Stimulated activated CD4-positive, alpha-beta T cell treated with anti-CD3 and anti-CD28 coated beads, Interleukin-12 subunit alpha, Interleukin-12 subunit beta, amount 100 ng/mL, for 24 hours (primary cell): ENCODE results near the gene OR2T27.
"Not testable (repeated sequence)": the region's sequence is repeated elsewhere in the genome, so short reads cannot be mapped to it uniquely, and the experiment has no call there.

Experiments
- DNase-seq, 2 experiments: peaks; one replicate each; pipeline ENCODE4 v3.0.0-alpha.2; 2020; ENCODE audit warnings: low read depth in 2 of 2

The OR2T27 gene, protein sequence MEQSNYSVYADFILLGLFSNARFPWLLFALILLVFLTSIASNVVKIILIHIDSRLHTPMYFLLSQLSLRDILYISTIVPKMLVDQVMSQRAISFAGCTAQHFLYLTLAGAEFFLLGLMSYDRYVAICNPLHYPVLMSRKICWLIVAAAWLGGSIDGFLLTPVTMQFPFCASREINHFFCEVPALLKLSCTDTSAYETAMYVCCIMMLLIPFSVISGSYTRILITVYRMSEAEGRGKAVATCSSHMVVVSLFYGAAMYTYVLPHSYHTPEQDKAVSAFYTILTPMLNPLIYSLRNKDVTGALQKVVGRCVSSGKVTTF

DNA sequence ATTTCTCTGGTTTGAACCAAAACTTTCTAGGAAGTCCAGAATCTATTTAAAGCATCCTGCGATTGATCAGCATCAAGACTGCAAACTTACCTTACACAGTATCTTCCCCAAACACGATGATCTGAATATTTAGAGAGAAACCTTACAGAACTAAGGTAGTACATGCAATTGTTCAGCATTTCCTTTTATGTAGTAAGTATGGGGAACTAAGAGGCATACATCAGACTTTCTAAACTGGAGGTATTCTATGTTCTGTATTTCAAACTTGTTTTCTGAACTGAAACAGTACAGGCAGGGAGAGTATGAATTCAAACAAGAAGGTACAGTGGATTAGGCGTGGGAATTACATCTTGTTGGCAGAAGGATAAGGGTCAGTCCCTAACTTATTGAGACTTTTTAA lies at the start of gene OR2T27:
OR2T27 (minus strand) TSS at position 175 of the 400 bp plus-strand sequence. CDS start 4,644 bp downstream, outside the sequence.
- DNase-seq = not testable (repeated sequence)

DNA sequence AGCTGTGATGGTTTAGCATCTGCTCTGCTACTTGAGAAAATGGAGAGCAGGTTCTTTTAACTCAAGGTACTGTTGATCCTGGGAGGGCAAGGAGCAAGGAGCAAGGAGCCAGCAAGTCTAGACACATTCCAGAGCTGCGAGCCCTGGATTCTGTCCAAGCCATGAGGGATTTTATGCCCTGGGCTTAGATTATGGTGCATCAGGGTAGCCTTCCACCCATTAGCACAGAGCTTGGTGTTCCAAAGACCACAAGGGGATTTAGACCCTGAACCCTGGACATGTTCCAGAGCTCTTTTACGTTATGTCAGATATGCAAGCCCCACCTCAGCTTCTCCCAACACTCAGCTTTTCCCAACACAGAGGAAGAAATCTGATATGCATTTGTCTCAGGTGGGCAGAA lies 49.3 kb upstream of the OR2T27 start:
- no peak for DNase-seq

- DNase-seq = no peak
These were observed 48.3 kb upstream of the OR2T27 start for GRCh38 chr1:248703674-248704073.

GRCh38 chr1:248702714-248703113 lies 47.4 kb upstream of the OR2T27 start, which contains the start of gene OR14I1:
TSS of gene OR14I1 (minus strand) at chr1:248702766.
- DNase-seq = no peak

GRCh38 chr1:248699099-248699498 lies 43.8 kb upstream of the OR2T27 start:
- no peak for DNase-seq

DNA sequence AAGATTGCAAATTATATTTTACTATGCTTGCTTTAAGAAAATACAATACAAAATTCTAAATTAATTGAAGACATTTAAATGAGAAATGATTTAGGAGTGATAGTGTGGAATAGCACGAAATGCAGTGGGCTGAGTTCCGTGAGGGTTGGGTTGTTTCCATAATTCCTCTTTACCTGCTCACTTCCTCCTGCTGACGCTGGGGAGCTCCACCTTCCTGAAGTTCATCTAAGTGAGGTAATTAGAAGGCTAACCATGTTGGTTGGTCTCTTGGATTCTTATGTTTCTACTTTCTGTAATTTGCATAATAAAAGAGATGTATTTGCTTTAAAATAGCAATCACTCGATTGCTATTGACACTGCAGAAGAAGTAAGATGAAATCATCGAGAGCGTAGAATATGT lies 42.6 kb upstream of the OR2T27 start:
- no peak for DNase-seq

DNA sequence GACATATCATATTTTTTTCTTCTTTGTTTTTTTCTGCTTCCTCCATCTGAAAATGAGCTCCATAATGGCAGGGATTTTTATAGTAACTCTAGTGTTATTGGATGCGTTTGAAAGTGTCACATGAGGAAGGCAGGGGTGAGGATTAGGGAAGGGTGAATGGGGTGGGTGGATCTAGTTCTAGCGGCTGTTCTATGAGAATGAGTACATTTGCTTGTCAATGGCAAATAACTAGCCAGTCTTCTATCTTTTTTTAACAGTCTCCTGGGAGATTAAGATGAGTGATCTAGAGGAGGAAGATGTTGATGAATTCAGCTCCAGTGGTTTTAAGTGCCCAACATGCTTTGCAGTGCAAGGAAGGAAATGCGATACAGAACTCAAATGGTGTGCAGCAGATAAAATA lies 41.4 kb upstream of the OR2T27 start:
- no peak for DNase-seq

GRCh38 chr1:248696261-248696660 lies 40.9 kb upstream of the OR2T27 start:
- no peak for DNase-seq

- DNase-seq = no peak
These were observed 40.3 kb upstream of the OR2T27 start for GRCh38 chr1:248695451-248696132.

GRCh38 chr1:248691567-248692155 lies 36.3 kb upstream of the OR2T27 start:
- no peak for DNase-seq

DNA sequence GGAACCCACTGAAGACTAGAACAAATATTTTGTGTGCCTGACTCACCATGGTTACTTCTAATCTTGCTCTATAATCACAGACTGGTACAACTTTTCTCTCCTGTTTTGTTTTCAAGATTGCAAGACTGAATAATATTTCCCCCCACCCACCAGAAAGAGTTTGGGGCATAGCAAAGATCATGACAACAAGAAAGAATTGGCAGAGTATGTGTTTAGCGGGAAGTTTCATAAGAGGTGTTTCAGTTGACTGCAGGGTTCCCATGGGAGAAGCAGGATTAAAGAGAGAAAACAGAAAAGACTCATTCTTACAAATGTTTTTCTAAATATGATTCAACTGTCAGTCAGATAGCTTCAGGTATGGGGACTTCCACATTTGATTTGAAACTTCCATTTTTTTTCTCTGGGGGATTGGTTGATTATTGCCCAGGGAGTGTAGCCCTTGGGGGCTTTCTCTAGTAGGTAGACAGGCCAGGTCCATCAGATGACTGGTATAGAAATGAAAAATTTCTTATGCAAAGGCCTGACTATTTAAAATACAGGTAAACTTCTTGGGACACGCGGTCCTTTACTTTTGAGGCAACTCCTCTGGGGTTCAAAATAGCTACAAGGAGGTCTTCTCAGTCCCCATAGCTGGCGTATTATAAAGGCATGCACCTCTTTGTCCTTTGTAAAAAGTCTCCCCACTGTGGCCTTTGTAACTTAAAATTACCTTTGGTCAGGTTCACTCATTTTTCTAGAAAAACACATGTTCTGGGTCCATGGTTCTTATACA lies 33.4 kb upstream of the OR2T27 start:
- DNase-seq = no peak

- DNase-seq = no peak
These were observed 31.5 kb upstream of the OR2T27 start for GRCh38 chr1:248686815-248687214.

GRCh38 chr1:248681651-248682050 lies 26.3 kb upstream of the OR2T27 start:
- DNase-seq = no peak

DNA sequence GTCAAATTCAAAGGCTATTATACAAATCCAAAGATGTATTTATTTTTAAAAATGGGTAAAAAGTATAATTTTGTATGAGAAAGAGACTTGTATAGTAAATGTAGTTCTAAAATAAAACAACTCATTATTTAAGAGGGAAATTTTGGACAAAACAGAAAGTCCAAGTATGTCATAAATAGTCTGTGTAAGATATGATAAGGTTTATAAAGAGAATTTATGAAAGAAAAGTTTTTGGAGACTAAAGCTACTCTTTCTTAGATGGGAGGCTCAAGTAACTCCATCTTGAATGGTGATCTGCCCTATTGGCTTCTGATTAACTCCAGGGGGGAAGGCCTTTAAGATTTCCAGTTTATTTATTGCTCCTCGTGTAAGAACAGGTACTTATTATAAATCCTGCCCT lies 14.7 kb upstream of the OR2T27 start:
- DNase-seq = no peak

DNA sequence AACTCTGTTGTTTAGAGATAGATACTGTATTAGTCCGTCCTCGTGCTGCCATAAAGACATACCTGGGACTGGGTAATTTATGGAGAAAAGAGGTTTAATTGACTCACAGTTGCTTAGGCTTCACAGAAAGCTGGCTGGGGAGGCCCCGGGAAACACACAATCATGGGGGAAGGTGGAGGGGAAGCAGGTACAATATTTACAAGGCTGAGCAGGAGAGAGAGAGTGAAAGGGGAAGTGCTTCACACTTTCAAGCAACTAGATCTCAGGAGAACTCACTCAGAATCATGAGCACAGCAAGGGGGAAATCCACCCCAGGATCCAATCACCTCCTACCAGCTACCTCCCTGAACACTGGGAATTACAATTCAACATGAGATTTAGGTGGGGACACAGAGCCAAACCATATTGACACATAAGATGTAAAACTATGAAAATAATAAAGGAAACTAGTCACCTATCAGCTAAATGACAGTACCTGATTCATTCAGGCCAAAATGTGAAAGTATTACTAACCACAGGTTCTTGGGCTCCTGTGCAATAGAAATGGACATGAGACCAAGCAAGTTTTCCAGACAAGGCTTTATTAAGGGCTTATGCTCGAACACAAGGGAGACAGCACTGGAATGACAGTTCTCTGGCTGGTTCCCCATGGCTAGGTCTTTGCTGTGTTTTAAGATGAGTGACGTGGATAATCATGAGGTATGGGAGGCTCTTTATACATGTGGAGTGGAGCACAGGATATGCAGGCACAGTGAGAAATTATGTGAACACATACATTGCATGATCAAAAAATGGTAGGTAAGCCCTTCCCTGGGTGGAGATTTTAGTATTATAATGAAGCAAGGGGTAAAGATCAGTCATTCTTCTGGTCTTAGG lies 8.4 kb upstream of the OR2T27 start:
- DNase-seq = not testable (repeated sequence)

DNA sequence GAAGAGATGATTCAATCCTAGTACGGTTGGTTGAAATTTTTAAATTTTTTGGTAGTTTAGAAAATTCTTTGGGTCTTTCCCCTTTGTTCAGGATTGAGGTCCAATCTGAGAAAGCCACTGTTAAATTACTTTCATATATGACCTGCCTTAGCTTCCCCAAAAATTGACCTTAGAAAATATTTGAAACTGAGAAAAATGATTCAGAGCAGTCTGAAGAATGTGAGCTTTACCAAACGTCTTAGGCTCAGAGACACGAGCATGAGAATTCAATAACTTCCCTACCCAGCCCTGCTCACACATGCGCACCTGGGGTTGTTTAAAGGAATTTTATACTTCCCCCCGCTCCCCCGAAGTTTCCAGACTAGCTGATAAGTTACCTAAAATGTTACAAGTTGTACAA lies 1.5 kb upstream of the OR2T27 start:
- not testable (repeated sequence) for DNase-seq

- DNase-seq = not testable (repeated sequence)
These were observed 6.4 kb downstream of the OR2T27 start for GRCh38 chr1:248648770-248649536.

- DNase-seq = not testable (repeated sequence)
These were observed 10.2 kb downstream of the OR2T27 start, which contains the start of gene OR2T35 for GRCh38 chr1:248645178-248645577. TSS of gene OR2T35 (minus strand) at chr1:248645278. CDS start at chr1:248639258, 6,020 bp downstream.

DNA sequence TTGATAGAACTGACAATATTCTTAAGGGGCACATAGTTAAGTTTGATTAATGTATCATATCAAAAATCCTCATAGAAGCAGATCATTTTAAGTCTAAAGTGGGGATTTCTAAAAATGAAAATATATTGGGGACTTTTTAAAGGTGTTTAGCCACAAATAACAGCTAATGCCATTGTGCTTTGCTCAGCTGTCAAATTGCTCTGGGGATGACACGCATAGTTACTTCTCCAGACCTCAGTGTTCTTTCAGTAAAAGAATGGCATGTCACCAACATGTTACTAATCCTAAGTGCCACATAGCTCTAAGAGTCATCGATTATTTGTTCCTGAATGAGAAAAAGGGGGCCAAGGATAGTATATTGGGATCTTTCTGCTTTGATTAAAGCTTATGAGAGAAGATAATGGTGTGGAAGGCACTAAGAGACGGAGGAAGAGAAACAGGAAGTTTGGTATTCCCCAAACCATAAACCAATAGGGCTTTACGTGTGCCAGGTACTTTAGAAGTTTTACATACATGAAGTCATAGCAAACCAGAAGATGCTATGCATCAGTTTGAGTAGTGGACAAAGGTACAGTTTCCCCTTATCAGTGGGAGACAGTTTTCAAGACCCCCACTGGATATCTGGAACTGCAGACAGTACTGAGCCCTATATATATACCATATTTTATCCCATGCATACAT lies 12.2 kb downstream of the OR2T27 start:
- DNase-seq = not testable (repeated sequence)

- not testable (repeated sequence) for DNase-seq
These were observed 13.7 kb downstream of the OR2T27 start for GRCh38 chr1:248641583-248641982.
